ENCODE results near the gene SMIM30.
"Not testable (repeated sequence)": the region's sequence is repeated elsewhere in the genome, so short reads cannot be mapped to it uniquely, and the experiment has no call there.

Gene SMIM30

GRCh38 chr7:113120647-113121046 lies 2.3 kb upstream of the SMIM30 start:
- Histone ChIP-seq H3K9me3 (no peaks in the 10 kb centered on the region), H3K27ac (no peak overlapping the region), H3K36me3 (no peaks in the 10 kb centered on the region), H3K27me3 (peaks cover 14% of the 10 kb centered on the region), H3K4me3 (ENCODE audit: low read depth in 1 of 2, low read length in 1 of 2) (no peak overlapping the region), H3K4me1 (ENCODE audit: control insufficient read depth in 1 of 2, insufficient read depth in 1 of 2, low read depth in 1 of 2, low read length in 1 of 2) (peaks cover 5 to 13% of the 10 kb centered on the region in 2 experiments)
- no peak for TF ChIP-seq CTCF (IDR thresholded peaks at IDR 0.05)

- no peak for TF ChIP-seq CTCF (IDR thresholded peaks at IDR 0.05)
Measured at GRCh38 chr7:113119429-113119828, 1.1 kb upstream of the SMIM30 start.

GRCh38 chr7:113117374-113117774 lies 980 bp downstream of the SMIM30 start:
- H3K4me1 ChIP-seq (ENCODE audit: control insufficient read depth in 1 of 2, insufficient read depth in 1 of 2, low read depth in 1 of 2, low read length in 1 of 2), result peaks cover 5 to 13% of the 10 kb centered on the region in 2 experiments
- H3K27me3 ChIP-seq, result peaks cover 14% of the 10 kb centered on the region
- H3K4me3 ChIP-seq (ENCODE audit: low read depth in 1 of 2, low read length in 1 of 2); H3K36me3 ChIP-seq; H3K27ac ChIP-seq; H3K9me3 ChIP-seq: not testable (repeated sequence)

More at GRCh38 chr7:113119429-113119828, 1.1 kb upstream of the SMIM30 start:
- Histone ChIP-seq H3K4me1 (ENCODE audit: control insufficient read depth in 1 of 2, insufficient read depth in 1 of 2, low read depth in 1 of 2, low read length in 1 of 2) (peaks cover 5 to 13% of the 10 kb centered on the region in 2 experiments), H3K4me3 (ENCODE audit: low read depth in 1 of 2, low read length in 1 of 2) (no peak overlapping the region), H3K36me3 (no peaks in the 10 kb centered on the region), H3K9me3 (no peaks in the 10 kb centered on the region), H3K27me3 (peaks cover 14% of the 10 kb centered on the region), H3K27ac (no peak overlapping the region)

- peaks cover 5 to 13% of the 10 kb centered on the region in 2 experiments for H3K4me1 ChIP-seq (ENCODE audit: control insufficient read depth in 1 of 2, insufficient read depth in 1 of 2, low read depth in 1 of 2, low read length in 1 of 2)
- no peak overlapping the region for H3K27ac ChIP-seq
- TF ChIP-seq CTCF (IDR thresholded peaks at IDR 0.05), result no peak
- H3K9me3 ChIP-seq, result no peaks in the 10 kb centered on the region
- H3K27me3 ChIP-seq, result peaks cover 6% of the 10 kb centered on the region
- no peak overlapping the region for H3K4me3 ChIP-seq (ENCODE audit: low read depth in 1 of 2, low read length in 1 of 2)
- H3K36me3 ChIP-seq, result no peaks in the 10 kb centered on the region
Measured at GRCh38 chr7:113113912-113114311, 4.4 kb downstream of the SMIM30 start.

- no peak overlapping the region for H3K4me3 ChIP-seq (ENCODE audit: low read depth in 1 of 2, low read length in 1 of 2)
- no peaks in the 10 kb centered on the region for H3K4me1 ChIP-seq (ENCODE audit: control insufficient read depth in 1 of 2, insufficient read depth in 1 of 2, low read depth in 1 of 2, low read length in 1 of 2)
- no peaks in the 10 kb centered on the region for H3K36me3 ChIP-seq
- no peaks in the 10 kb centered on the region for H3K9me3 ChIP-seq
- H3K27ac ChIP-seq, result no peak overlapping the region
- no peak for TF ChIP-seq CTCF (IDR thresholded peaks at IDR 0.05)
- H3K27me3 ChIP-seq, result no peaks in the 10 kb centered on the region
Measured at GRCh38 chr7:113109718-113110117, 8.6 kb downstream of the SMIM30 start.

- TF ChIP-seq CTCF (IDR thresholded peaks at IDR 0.05), result no peak
- no peak overlapping the region for H3K4me3 ChIP-seq (ENCODE audit: low read depth in 1 of 2, low read length in 1 of 2)
- no peaks in the 10 kb centered on the region for H3K36me3 ChIP-seq
- H3K27me3 ChIP-seq, result no peaks in the 10 kb centered on the region
- H3K4me1 ChIP-seq (ENCODE audit: control insufficient read depth in 1 of 2, insufficient read depth in 1 of 2, low read depth in 1 of 2, low read length in 1 of 2), result no peaks in the 10 kb centered on the region
- no peaks in the 10 kb centered on the region for H3K9me3 ChIP-seq
- H3K27ac ChIP-seq, result no peak overlapping the region
Measured at GRCh38 chr7:113100121-113100603, 18.2 kb downstream of the SMIM30 start.
